ENCODE measurements around the gene HOXA13. TPM values are rescaled to one million over a fixed set of nuclear protein-coding genes. Genes with fewer than 3 reads are reported as not detected.

Gene HOXA13
- total RNA-seq, 1 experiment from 2014 or later: not detected

- no peaks in the 10 kb centered on the region for H3K27me3 Mint-ChIP-seq (ENCODE audit: insufficient read depth, unreplicated experiment)
- no peak for TF ChIP-seq CTCF (IDR thresholded peaks at IDR 0.05; ENCODE audit: unreplicated experiment)
- BruUV-seq (replicated peaks): no TSS peak
- CTCF ChIA-PET: interaction anchor here (0.6 to 2.4 kb wide), 8 partner anchors 10 to 1392 kb away, joined by 3 to 10 read pairs (median 4); no protein-coding TSS in a partner anchor
- no peak overlapping the region for H3K27ac Mint-ChIP-seq (ENCODE audit: low read depth, unreplicated experiment)
- no peaks in the 10 kb centered on the region for H3K9me3 Mint-ChIP-seq (ENCODE audit: unreplicated experiment)
- intact Hi-C loops (cut with micrococcal nuclease): no loop called here
- H3K36me3 Mint-ChIP-seq (ENCODE audit: insufficient read depth, unreplicated experiment): no peaks in the 10 kb centered on the region
- DNase-seq (ENCODE audit: unreplicated experiment): no peak
- POLR2A ChIA-PET: no interaction called here
- no peaks in the 10 kb centered on the region for H3K4me1 Mint-ChIP-seq (ENCODE audit: insufficient read depth, unreplicated experiment)
- H3K4me3 Mint-ChIP-seq (ENCODE audit: unreplicated experiment): no peak overlapping the region
Observed at GRCh38 chr7:27178366-27178765, 21.5 kb downstream of the HOXA13 start.

- Mint-ChIP-seq H3K36me3 (ENCODE audit: insufficient read depth, unreplicated experiment) (no peaks in the 10 kb centered on the region), H3K9me3 (ENCODE audit: unreplicated experiment) (no peaks in the 10 kb centered on the region), H3K4me3 (ENCODE audit: unreplicated experiment) (no peak overlapping the region), H3K27ac (ENCODE audit: low read depth, unreplicated experiment) (no peak overlapping the region), H3K27me3 (ENCODE audit: insufficient read depth, unreplicated experiment) (no peaks in the 10 kb centered on the region), H3K4me1 (ENCODE audit: insufficient read depth, unreplicated experiment) (no peaks in the 10 kb centered on the region)
- BruUV-seq (replicated peaks): no TSS peak
- intact Hi-C loops (cut with micrococcal nuclease): no loop called here
- DNase-seq (ENCODE audit: unreplicated experiment): no peak
- TF ChIP-seq CTCF (IDR thresholded peaks at IDR 0.05; ENCODE audit: unreplicated experiment): no peak
- CTCF ChIA-PET: interaction anchor here (0.6 to 2.4 kb wide), 6 partner anchors 14 to 373 kb away, joined by 3 to 10 read pairs (median 6); no protein-coding TSS in a partner anchor
- POLR2A ChIA-PET: interaction anchor here (0.6 kb wide), 1 partner anchor 27 kb away, joined by 3 read pairs; no protein-coding TSS in a partner anchor
Observed at GRCh38 chr7:27177795-27178320, 22.0 kb downstream of the HOXA13 start.

GRCh38 chr7:27176962-27177794, 22.7 kb downstream of the HOXA13 start:
- H3K9me3 Mint-ChIP-seq (ENCODE audit: unreplicated experiment): no peaks in the 10 kb centered on the region
- CTCF ChIA-PET: interaction anchor here (0.6 to 1.8 kb wide), 5 partner anchors 8 to 373 kb away, joined by 3 to 8 read pairs (median 7); partner anchors contain the start of gene HOXA11
- intact Hi-C loops (cut with micrococcal nuclease): no loop called here
- no peak overlapping the region for H3K27ac Mint-ChIP-seq (ENCODE audit: low read depth, unreplicated experiment)
- BruUV-seq (replicated peaks): no TSS peak
- TF ChIP-seq CTCF (IDR thresholded peaks at IDR 0.05; ENCODE audit: unreplicated experiment): no peak
- POLR2A ChIA-PET: interaction anchor here (0.6 kb wide), 1 partner anchor 27 kb away, joined by 3 read pairs; no protein-coding TSS in a partner anchor
- DNase-seq (ENCODE audit: unreplicated experiment): no peak
- peaks cover 3% of the 10 kb centered on the region for H3K4me1 Mint-ChIP-seq (ENCODE audit: insufficient read depth, unreplicated experiment)
- H3K4me3 Mint-ChIP-seq (ENCODE audit: unreplicated experiment): no peak overlapping the region
- H3K27me3 Mint-ChIP-seq (ENCODE audit: insufficient read depth, unreplicated experiment): no peaks in the 10 kb centered on the region
- peaks cover 1% of the 10 kb centered on the region for H3K36me3 Mint-ChIP-seq (ENCODE audit: insufficient read depth, unreplicated experiment)

- Mint-ChIP-seq H3K4me1 (ENCODE audit: insufficient read depth, unreplicated experiment) (peaks cover 9% of the 10 kb centered on the region), H3K9me3 (ENCODE audit: unreplicated experiment) (no peaks in the 10 kb centered on the region), H3K36me3 (ENCODE audit: insufficient read depth, unreplicated experiment) (peaks cover 8% of the 10 kb centered on the region), H3K27ac (ENCODE audit: low read depth, unreplicated experiment) (no peak overlapping the region), H3K27me3 (ENCODE audit: insufficient read depth, unreplicated experiment) (no peaks in the 10 kb centered on the region), H3K4me3 (ENCODE audit: unreplicated experiment) (no peak overlapping the region)
- ChIA-PET POLR2A (interaction anchor here (1.3 kb wide), 1 partner anchor 318 kb away, joined by 3 read pairs; no protein-coding TSS in a partner anchor), CTCF (interaction anchor here (0.6 to 1.8 kb wide), 5 partner anchors 8 to 844 kb away, joined by 3 to 8 read pairs (median 3); partner anchors contain the start of gene HOXA11)
- BruUV-seq (replicated peaks): no TSS peak
- no peak for TF ChIP-seq CTCF (IDR thresholded peaks at IDR 0.05; ENCODE audit: unreplicated experiment)
- DNase-seq (ENCODE audit: unreplicated experiment): no peak
- intact Hi-C loops (cut with micrococcal nuclease): no loop called here
Observed at GRCh38 chr7:27176524-27176845, 23.4 kb downstream of the HOXA13 start.

All from MCF 10A (cell line).